Esophagus muscularis mucosa (tissue), 3 donors: ENCODE data around the gene TFIP11.

Source experiments
- CTCF ChIP-seq, 3 experiments: fragments of 200-600 bp in 2 of 3; fragments of 450-650 bp in 1 of 3; sonication (generic) in 2 of 3; IDR thresholded peaks; one replicate each; pipeline ENCODE4 v1.5.1; 2017 to 2019; ENCODE audit warnings: antibody characterized with exemption in 3 of 3, mild to moderate bottlenecking in 2 of 3, moderate library complexity in 1 of 3
- POLR2A ChIP-seq: fragments of 450-650 bp; IDR thresholded peaks from one replicate; pipeline ENCODE4 v1.6.1; 2017; ENCODE audit warnings: antibody characterized with exemption, moderate library complexity, mild to moderate bottlenecking, low read depth

DNA sequence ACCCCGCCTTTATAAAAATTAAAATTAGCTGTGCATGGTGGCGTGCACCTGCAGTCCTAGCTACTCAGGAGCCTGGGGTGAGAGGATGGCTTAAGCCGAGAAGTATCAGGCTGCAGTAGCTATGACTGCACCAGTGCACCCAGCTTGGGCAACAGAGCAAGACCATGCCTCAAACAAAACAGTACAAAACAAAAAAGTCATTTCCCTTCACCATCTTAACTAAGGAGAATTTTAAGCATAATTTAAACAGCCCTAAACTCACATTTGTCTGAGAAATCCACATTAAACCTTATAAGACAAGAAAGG lies 23.3 kb upstream of the TFIP11 start:
- no peak for TF ChIP-seq POLR2A
- TF ChIP-seq CTCF (IDR thresholded peaks at IDR 0.05) = no peak
